Right atrium auricular region (tissue), 2 donors: ENCODE results near the gene FBXO8. TPM values are rescaled to one million over a fixed set of nuclear protein-coding genes. Genes with fewer than 3 reads are reported as not detected.
A peak's percentile ranks its signal among the peaks of the same experiment; 100 is the strongest.

Experiments used
- DNase-seq: peaks from one replicate; pipeline ENCODE4 v3.0.0-alpha.2; 2019; ENCODE audit warnings: low spot score
- H3K27ac ChIP-seq, 2 donors: fragments of 200-600 bp; sonication (generic); 1 replicate in 1 of 2; 2 replicates in 1 of 2; pipeline ENCODE4 v1.5.1; 2016 to 2019
- H3K27me3 ChIP-seq, 2 donors: fragments of 200-600 bp; sonication (generic); one replicate each; pipeline versions ENCODE4 v1.5.1 to v1.6.0; 2017 to 2019
- H3K36me3 ChIP-seq: fragments of 200-600 bp; sonication (generic); one replicate; pipeline ENCODE4 v1.5.1; 2016
- H3K4me1 ChIP-seq, 2 donors: fragments of 200-600 bp; sonication (generic); one replicate each; pipeline versions ENCODE4 v1.5.1 to v1.6.0; 2017 to 2019
- H3K4me3 ChIP-seq, 2 donors: fragments of 200-600 bp; sonication (generic); 1 replicate in 1 of 2; 2 replicates in 1 of 2; pipeline ENCODE4 v1.5.1; 2017 to 2019; ENCODE audit warnings: mild to moderate bottlenecking in 1 of 2, moderate library complexity in 1 of 2
- H3K9me3 ChIP-seq, 2 donors: fragments of 200-600 bp; sonication (generic); one replicate each; pipeline ENCODE4 v1.5.1; 2019
- total RNA-seq, 2 donors: library from RNA; depleted of rRNA; stranded (reverse); fragments of >200 nt; gene quantifications; one replicate each; pipeline ENCODE4 v1.1.0, GENCODE V29; 2016
- TF ChIP-seq, protein P1 (sequence below), 2 donors: fragments of 200-600 bp; sonication (generic); IDR thresholded peaks; one replicate each; pipeline ENCODE4 v1.5.1; 2019; ENCODE audit warnings: antibody characterized with exemption in 2 of 2

Gene FBXO8
- total RNA-seq, 2 donors from 2014 or later: 26.3 to 28.0 TPM

DNA sequence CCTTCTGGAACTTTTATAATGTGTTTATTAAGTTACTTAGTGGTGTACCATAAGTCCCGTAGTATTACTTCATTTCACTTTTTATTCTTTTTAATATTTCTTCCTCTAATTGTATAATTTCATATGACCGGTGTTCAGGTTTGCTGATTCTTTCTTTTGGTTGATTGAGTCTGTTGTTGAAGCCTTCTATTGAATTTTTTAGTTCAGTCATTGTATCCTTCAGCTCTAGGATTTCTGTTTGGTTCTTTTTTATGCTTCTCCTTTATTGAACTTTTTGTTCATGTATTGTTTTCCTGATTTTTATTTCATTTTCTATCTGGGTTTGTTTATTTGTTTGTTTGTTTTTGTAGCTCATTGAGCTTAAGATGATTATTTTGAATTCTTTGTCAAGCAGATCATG is 9.0 kb upstream of the FBXO8 start:
- H3K9me3 ChIP-seq: peaks cover 0 to 26% of the 10 kb centered on the region in 2 donors
- peaks cover 11% of the 10 kb centered on the region for H3K36me3 ChIP-seq
- no peak overlapping the region for H3K4me3 ChIP-seq
- DNase-seq: no peak
- H3K27me3 ChIP-seq: no peaks in the 10 kb centered on the region
- H3K4me1 ChIP-seq: no peaks in the 10 kb centered on the region
- H3K27ac ChIP-seq: no peak overlapping the region
- TF ChIP-seq, protein P1, sequence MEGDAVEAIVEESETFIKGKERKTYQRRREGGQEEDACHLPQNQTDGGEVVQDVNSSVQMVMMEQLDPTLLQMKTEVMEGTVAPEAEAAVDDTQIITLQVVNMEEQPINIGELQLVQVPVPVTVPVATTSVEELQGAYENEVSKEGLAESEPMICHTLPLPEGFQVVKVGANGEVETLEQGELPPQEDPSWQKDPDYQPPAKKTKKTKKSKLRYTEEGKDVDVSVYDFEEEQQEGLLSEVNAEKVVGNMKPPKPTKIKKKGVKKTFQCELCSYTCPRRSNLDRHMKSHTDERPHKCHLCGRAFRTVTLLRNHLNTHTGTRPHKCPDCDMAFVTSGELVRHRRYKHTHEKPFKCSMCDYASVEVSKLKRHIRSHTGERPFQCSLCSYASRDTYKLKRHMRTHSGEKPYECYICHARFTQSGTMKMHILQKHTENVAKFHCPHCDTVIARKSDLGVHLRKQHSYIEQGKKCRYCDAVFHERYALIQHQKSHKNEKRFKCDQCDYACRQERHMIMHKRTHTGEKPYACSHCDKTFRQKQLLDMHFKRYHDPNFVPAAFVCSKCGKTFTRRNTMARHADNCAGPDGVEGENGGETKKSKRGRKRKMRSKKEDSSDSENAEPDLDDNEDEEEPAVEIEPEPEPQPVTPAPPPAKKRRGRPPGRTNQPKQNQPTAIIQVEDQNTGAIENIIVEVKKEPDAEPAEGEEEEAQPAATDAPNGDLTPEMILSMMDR (IDR thresholded peaks at IDR 0.05): no peak

GRCh38 chr4:174286870-174287269 is 3.4 kb upstream of the FBXO8 start:
- no peaks in the 10 kb centered on the region for H3K27me3 ChIP-seq
- TF ChIP-seq, protein P1 (IDR thresholded peaks at IDR 0.05): no peak
- no peak for DNase-seq
- peaks cover 0 to 22% of the 10 kb centered on the region in 2 donors for H3K4me1 ChIP-seq
- peaks cover 0 to 8% of the 10 kb centered on the region in 2 donors for H3K9me3 ChIP-seq
- H3K27ac ChIP-seq: no peak overlapping the region
- peaks cover 2% of the 10 kb centered on the region for H3K36me3 ChIP-seq
- no peak overlapping the region for H3K4me3 ChIP-seq

DNA sequence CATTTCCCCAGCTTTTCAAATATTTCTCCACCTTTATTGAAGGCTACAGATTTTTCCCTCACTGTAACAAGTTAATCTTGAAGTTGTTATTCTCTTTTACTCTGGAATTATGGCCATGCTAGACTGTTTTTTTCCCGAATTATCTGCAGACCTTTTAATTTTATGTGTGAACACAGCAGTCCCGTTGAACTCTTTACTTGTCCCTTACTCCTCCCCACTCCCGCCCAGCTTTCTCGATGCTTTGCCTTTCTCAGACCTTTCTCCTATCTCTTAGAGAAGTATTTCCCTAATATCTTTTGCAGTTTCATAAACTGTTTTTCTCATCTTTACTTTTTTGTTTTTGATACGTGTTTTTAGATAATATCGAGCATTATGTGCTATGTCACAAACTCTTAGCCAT is 1.0 kb upstream of the FBXO8 start:
- peaks cover 0 to 1% of the 10 kb centered on the region in 2 donors for H3K9me3 ChIP-seq
- H3K36me3 ChIP-seq: no peaks in the 10 kb centered on the region
- peak overlapping the region; percentile 99 for H3K27ac ChIP-seq
- no peaks in the 10 kb centered on the region for H3K27me3 ChIP-seq
- TF ChIP-seq, protein P1 (IDR thresholded peaks at IDR 0.05): no peak
- H3K4me3 ChIP-seq: peak overlapping the region; percentile 76 to 93
- peaks cover 0 to 30% of the 10 kb centered on the region in 2 donors for H3K4me1 ChIP-seq
- no peak for DNase-seq

- peaks cover 0 to 30% of the 10 kb centered on the region in 2 donors for H3K4me1 ChIP-seq
- DNase-seq: peak; percentile 91
- peak overlapping the region; percentile 99 for H3K27ac ChIP-seq
- peaks cover 0 to 6% of the 10 kb centered on the region in 2 donors for H3K9me3 ChIP-seq
- no peaks in the 10 kb centered on the region for H3K36me3 ChIP-seq
- H3K4me3 ChIP-seq: peak overlapping the region; percentile 76 to 93
- H3K27me3 ChIP-seq: no peaks in the 10 kb centered on the region
- TF ChIP-seq, protein P1 (IDR thresholded peaks at IDR 0.05): no peak
These were observed 496 bp downstream of the FBXO8 start for GRCh38 chr4:174282836-174283506.

- Histone ChIP-seq H3K9me3 (peaks cover 0 to 6% of the 10 kb centered on the region in 2 donors), H3K36me3 (no peaks in the 10 kb centered on the region), H3K4me1 (peaks cover 0 to 30% of the 10 kb centered on the region in 2 donors), H3K4me3 (no peak overlapping the region), H3K27me3 (no peaks in the 10 kb centered on the region), H3K27ac (no peak overlapping the region)
- DNase-seq: no peak
- TF ChIP-seq, protein P1 (IDR thresholded peaks at IDR 0.05): no peak
These were observed 1.6 kb downstream of the FBXO8 start for GRCh38 chr4:174281901-174282300.
